Spinal cord (tissue), 10 donors: ENCODE measurements around the gene GGA2. TPM values are rescaled to one million over a fixed set of nuclear protein-coding genes. Genes with fewer than 3 reads are reported as not detected.
"Not testable (repeated sequence)": the region's sequence is repeated elsewhere in the genome, so short reads cannot be mapped to it uniquely, and the experiment has no call there.

Experiments
- DNase-seq, 6 donors: peaks; one replicate each; pipeline versions ENCODE4 v3.0.0 to v3.0.0-alpha.2; 2013 to 2015; ENCODE audit warnings: low spot score in 6 of 6, low read depth in 4 of 6
- H3K27ac ChIP-seq: one replicate; pipeline ENCODE4 v1.5.1; 2013; ENCODE audit warnings: low read depth, low read length, control low read depth
- H3K27me3 ChIP-seq: one replicate; pipeline ENCODE4 v1.6.1; 2013; ENCODE audit warnings: low read length; ENCODE audit not compliant: control insufficient read depth, insufficient read depth
- H3K36me3 ChIP-seq: one replicate; pipeline ENCODE4 v1.6.1; 2013; ENCODE audit warnings: low read length; ENCODE audit not compliant: control insufficient read depth, insufficient read depth
- H3K4me1 ChIP-seq: one replicate; pipeline ENCODE4 v1.6.1; 2013; ENCODE audit warnings: low read length; ENCODE audit not compliant: control insufficient read depth, insufficient read depth
- H3K4me3 ChIP-seq: one replicate; pipeline ENCODE4 v1.5.1; 2013; ENCODE audit warnings: low read depth, low read length, control low read depth
- H3K9me3 ChIP-seq: one replicate; pipeline ENCODE4 v1.6.1; 2013; ENCODE audit warnings: low read length; ENCODE audit not compliant: control insufficient read depth, insufficient read depth
- WGBS: methylation state at CpG from one replicate; pipeline ENCODE4 v1.1.5; 2013; ENCODE audit warnings: missing lambda C conversion rate; ENCODE audit not compliant: insufficient coverage; 5-methylcytosine and 5-hydroxymethylcytosine counted together
- polyA plus RNA-seq, 2 donors: library from polyadenylated mRNA; unstranded; fragments of 120-200 nt; gene quantifications; one replicate each; pipeline ENCODE4 v1.2.1, GENCODE V29; 2013; ENCODE audit not compliant: insufficient read length in 2 of 2
- total RNA-seq, 2 donors: library from RNA; depleted of rRNA in 1 of 2; stranded (reverse); fragments of 120-200 nt in 1 of 2; fragments of >200 nt in 1 of 2; gene quantifications; one replicate each; pipeline versions ENCODE4 v1.2.3 to v1.2.4, GENCODE V29; 2013 to 2014
- donor health status: healthy.

GGA2 gene
- total and polyA plus RNA-seq, 4 donors = 29.3 to 97.3 (median 54.7) TPM

- Histone ChIP-seq H3K36me3 (peaks cover 90% of the 10 kb centered on the region), H3K4me1 (no peaks in the 10 kb centered on the region), H3K27ac (no peak overlapping the region), H3K4me3 (no peak overlapping the region), H3K27me3 (no peaks in the 10 kb centered on the region), H3K9me3 (no peaks in the 10 kb centered on the region)
- 82% methylated on average over 4 of the region's 8 CpGs for WGBS
- peak in 1 of 6 donors; percentile 78 for DNase-seq
These were observed 25.6 kb downstream of the GGA2 start for GRCh38 chr16:23484510-23485256.

DNA sequence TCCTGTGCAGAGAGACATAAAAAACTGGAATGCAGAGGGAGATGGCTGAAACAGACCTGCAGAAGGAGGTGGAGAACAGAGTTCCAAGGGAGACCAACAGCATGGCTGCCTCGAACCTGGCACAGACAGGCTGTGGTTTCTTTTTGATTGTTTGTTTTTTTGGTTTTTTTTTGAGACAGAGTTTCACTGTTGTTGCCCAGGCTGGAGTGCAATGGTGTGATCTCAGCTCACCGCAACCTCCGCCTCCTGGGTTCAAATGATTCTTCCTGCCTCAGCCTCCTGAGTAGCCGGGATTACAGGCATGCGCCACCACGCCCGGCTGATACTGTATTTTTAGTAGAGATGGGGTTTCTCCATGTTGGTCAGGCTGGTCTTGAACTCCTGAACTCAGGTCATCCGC, 26.8 kb downstream of the GGA2 start:
- DNase-seq, H3K9me3 ChIP-seq, H3K27me3 ChIP-seq, H3K4me1 ChIP-seq, H3K27ac ChIP-seq, H3K4me3 ChIP-seq: not testable (repeated sequence)
- WGBS = 100% methylated on average over 6 of the region's 8 CpGs
- peaks cover 90% of the 10 kb centered on the region for H3K36me3 ChIP-seq

- Histone ChIP-seq H3K36me3 (peaks cover 89% of the 10 kb centered on the region), H3K4me1 (no peaks in the 10 kb centered on the region), H3K9me3 (no peaks in the 10 kb centered on the region), H3K27ac (no peak overlapping the region), H3K4me3 (no peak overlapping the region), H3K27me3 (no peaks in the 10 kb centered on the region)
- 92% methylated on average over 11 of the region's 14 CpGs for WGBS
- no peak for DNase-seq
These were observed 27.5 kb downstream of the GGA2 start for GRCh38 chr16:23482778-23483177.

GRCh38 chr16:23480257-23480656, 30.0 kb downstream of the GGA2 start:
- no peak overlapping the region for H3K4me3 ChIP-seq
- H3K27me3 ChIP-seq = no peaks in the 10 kb centered on the region
- peaks cover 85% of the 10 kb centered on the region for H3K36me3 ChIP-seq
- H3K27ac ChIP-seq = no peak overlapping the region
- H3K4me1 ChIP-seq = no peaks in the 10 kb centered on the region
- H3K9me3 ChIP-seq = no peaks in the 10 kb centered on the region
- no peak for DNase-seq
- 93% methylated on average over 3 of the region's 4 CpGs for WGBS

DNA sequence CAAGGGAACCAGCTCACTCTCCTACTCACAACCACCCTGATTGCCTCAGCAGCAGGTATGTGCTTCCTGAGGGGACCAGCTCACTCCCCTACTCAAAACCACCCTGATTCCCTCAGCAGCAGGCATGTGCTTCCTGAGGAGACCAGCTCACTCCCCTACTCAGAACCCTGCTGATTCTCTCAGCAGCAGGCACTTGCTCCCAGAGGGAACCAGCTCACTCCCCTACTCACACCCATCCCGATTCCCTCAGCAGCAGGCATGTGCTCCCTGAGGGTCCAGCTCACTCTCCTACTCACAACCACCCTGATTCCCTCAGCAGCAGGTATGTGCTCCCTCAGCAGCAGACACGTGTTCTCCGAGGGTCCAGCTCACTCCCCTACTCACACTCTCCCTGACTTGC, 31.2 kb downstream of the GGA2 start:
- Histone ChIP-seq H3K4me1 (no peaks in the 10 kb centered on the region), H3K27me3 (no peaks in the 10 kb centered on the region), H3K27ac (no peak overlapping the region), H3K36me3 (peaks cover 88% of the 10 kb centered on the region), H3K9me3 (no peaks in the 10 kb centered on the region), H3K4me3 (no peak overlapping the region)
- WGBS = 93% methylated on average over 3 of the region's 3 CpGs
- no peak for DNase-seq

GRCh38 chr16:23478566-23478965, 31.7 kb downstream of the GGA2 start:
- Histone ChIP-seq H3K27ac (no peak overlapping the region), H3K4me3 (no peak overlapping the region), H3K9me3 (no peaks in the 10 kb centered on the region), H3K36me3 (peaks cover 85% of the 10 kb centered on the region), H3K27me3 (no peaks in the 10 kb centered on the region), H3K4me1 (no peaks in the 10 kb centered on the region)
- WGBS = 79% methylated on average over 2 of the region's 3 CpGs
- no peak for DNase-seq

DNA sequence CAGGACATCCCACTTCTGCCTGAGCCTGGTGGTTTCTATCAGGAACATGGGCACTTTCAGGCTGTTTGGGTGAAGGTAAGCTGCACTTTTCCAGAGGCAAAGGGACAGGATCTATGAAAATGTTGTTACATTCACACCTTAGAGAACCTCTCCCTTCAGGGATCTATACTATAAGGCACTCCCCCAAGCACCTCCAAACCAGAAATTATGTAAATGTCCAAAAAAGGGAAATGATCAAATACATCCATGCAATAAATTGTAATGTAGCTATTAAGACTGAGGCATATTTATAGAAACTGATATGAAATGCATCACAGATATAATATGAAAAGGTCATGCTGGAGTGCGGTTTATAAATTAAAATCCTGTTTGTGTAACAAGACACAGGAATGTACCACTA, 34.0 kb downstream of the GGA2 start:
- WGBS = no CpG with 5 or more reads among the region's 1 CpG

DNA sequence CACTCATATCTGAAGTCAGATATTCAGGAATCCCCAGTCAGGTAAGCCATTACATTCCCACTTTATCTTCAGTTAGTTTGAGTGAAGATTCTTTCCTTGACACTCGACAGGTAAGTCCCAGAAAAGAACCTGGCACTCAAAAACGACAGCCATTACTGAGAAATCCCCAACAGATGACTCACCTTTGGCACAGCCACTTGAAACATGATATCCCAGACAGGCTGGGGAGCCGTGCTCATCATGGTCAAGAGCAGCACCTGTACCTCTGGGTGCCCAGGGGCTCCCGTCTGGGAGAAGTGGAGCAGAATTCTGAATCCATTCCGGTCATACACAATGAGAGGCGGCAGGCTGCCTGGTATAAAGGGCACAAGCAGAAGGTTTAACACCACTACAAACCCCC, 40.5 kb downstream of the GGA2 start:
- Histone ChIP-seq H3K36me3 (peaks cover 78% of the 10 kb centered on the region), H3K27me3 (no peaks in the 10 kb centered on the region), H3K9me3 (no peaks in the 10 kb centered on the region), H3K4me3 (no peak overlapping the region), H3K4me1 (peaks cover 5% of the 10 kb centered on the region), H3K27ac (no peak overlapping the region)
- 91% methylated on average over 2 of the region's 6 CpGs for WGBS
- DNase-seq = no peak

More for the DNA sequence above, 34.0 kb downstream of the GGA2 start:
- no peaks in the 10 kb centered on the region for H3K4me1 ChIP-seq
- no peaks in the 10 kb centered on the region for H3K9me3 ChIP-seq
- H3K4me3 ChIP-seq = no peak overlapping the region
- H3K27ac ChIP-seq = no peak overlapping the region
- peaks cover 79% of the 10 kb centered on the region for H3K36me3 ChIP-seq
- no peaks in the 10 kb centered on the region for H3K27me3 ChIP-seq
- no peak for DNase-seq

DNA sequence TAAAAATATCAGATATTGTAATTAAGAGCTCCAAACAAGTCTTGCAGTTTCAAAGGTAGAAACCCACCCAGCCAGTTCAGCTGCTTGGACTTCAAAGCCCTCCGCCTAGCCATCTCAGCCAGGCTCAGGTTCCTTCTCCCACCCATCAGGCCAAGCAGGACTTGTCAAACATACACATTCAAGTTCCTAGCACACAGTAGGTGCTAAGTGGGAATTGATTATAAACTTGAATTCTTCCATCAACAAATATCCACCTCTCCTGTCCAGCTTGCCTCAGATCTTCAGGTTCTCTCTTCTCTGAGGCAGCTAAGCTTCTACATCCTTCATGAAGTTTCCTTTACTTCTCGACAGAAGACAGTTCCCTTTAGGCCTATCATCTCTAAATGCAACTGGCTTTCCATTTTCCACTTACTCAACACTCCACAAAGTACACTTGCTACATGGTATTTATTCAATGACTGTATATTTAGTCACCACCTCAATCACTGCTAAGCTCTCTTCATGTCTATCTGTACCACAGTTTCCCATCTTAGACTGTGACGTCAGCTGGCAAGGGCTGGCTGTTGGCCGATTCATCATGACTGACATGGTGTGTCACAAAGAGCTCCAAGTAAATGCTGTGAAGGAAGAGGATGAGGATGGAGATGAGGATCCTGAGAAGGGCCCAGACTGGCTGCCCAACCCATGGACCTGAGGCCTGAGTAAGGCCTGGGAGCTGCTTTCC, 44.0 kb downstream of the GGA2 start:
- no peaks in the 10 kb centered on the region for H3K27me3 ChIP-seq
- no peak for DNase-seq
- no peak overlapping the region for H3K27ac ChIP-seq
- peaks cover 21% of the 10 kb centered on the region for H3K4me1 ChIP-seq
- H3K36me3 ChIP-seq = peaks cover 57% of the 10 kb centered on the region
- 87% methylated on average over 3 of the region's 4 CpGs for WGBS
- H3K4me3 ChIP-seq = no peak overlapping the region
- H3K9me3 ChIP-seq = no peaks in the 10 kb centered on the region

GRCh38 chr16:23465179-23465578, 45.1 kb downstream of the GGA2 start:
- H3K9me3 ChIP-seq = no peaks in the 10 kb centered on the region
- no peaks in the 10 kb centered on the region for H3K27me3 ChIP-seq
- peaks cover 48% of the 10 kb centered on the region for H3K36me3 ChIP-seq
- H3K4me1 ChIP-seq = peaks cover 21% of the 10 kb centered on the region
- H3K27ac ChIP-seq = no peak overlapping the region
- no peak for DNase-seq
- H3K4me3 ChIP-seq = no peak overlapping the region
- no CpG with 5 or more reads among the region's 2 CpGs for WGBS
